A549 (cell line): ENCODE measurements around the gene GRID2. TPM values are rescaled to one million over a fixed set of nuclear protein-coding genes. Genes with fewer than 3 reads are reported as not detected.

Experiments used
- ATAC-seq, 2 experiments: fragments of 200-7000 bp in 1 of 2; fragments of >200 bp in 1 of 2; cut with Nextera tagmentation in 1 of 2; cut with Tn5 transposase in 1 of 2; 3 replicates each; pipeline versions ENCODE4 v1.8.0 to v1.9.1; 2018 to 2020; ENCODE audit warnings: mild to moderate bottlenecking in 1 of 2, moderate library complexity in 1 of 2
- CTCF ChIA-PET: fragments of 300-600 bp; sonication (Branson Sonifier 250); formaldehyde crosslinking; extraction: SDS; loops from one replicate; lab custom pipeline; 2021; ENCODE audit warnings: antibody characterized with exemption, inconsistent platforms; lab: Yijun Ruan, JAX
- POLR2A ChIA-PET: fragments of 350-600 bp; formaldehyde crosslinking; extraction: SDS; loops from one replicate; lab custom pipeline; 2021; ENCODE audit warnings: antibody characterized with exemption, inconsistent platforms; lab: Yijun Ruan, JAX
- DNase-seq, 2 experiments: peaks; one replicate each; pipeline versions ENCODE4 v3.0.0 to v3.0.0-alpha.2; 2011 to 2016; ENCODE audit warnings: low read depth in 1 of 2, low spot score in 1 of 2
- FAIRE-seq: peaks from 2 replicates; lab custom pipeline; 2011; peaks lifted over from hg19 to GRCh38; lab: Jason Lieb, UNC
- H3K27ac ChIP-seq, 2 experiments: fragments of >200 bp; sonication (Bioruptor Twin); formaldehyde crosslinking; 3 replicates each; pipeline ENCODE4 v1.5.1; 2016 to 2017
- H3K4me1 ChIP-seq: fragments of >200 bp; sonication (Bioruptor Twin); formaldehyde crosslinking; 3 replicates; pipeline ENCODE4 v1.6.1; 2016
- H3K4me2 ChIP-seq: fragments of >200 bp; sonication (Bioruptor Twin); formaldehyde crosslinking; 3 replicates; pipeline ENCODE4 v1.6.1; 2016
- H3K4me3 ChIP-seq: fragments of >200 bp; sonication (Bioruptor Twin); formaldehyde crosslinking; 3 replicates; pipeline ENCODE4 v1.5.1; 2016
- H3K9me3 ChIP-seq: fragments of >200 bp; sonication (Bioruptor Twin); formaldehyde crosslinking; 3 replicates; pipeline ENCODE4 v1.6.1; 2016
- CEBPB ChIP-seq, 2 experiments: fragments of >200 bp in 1 of 2; sonication (Bioruptor Twin) in 1 of 2; formaldehyde crosslinking in 1 of 2; IDR thresholded peaks; 2 replicates each; pipeline ENCODE4 v1.6.1; 2012 to 2016
- CHD4 ChIP-seq: fragments of 200-600 bp; sonication (generic); IDR thresholded peaks from 2 replicates; pipeline ENCODE4 v1.6.1; 2016; ENCODE audit warnings: antibody characterized with exemption, mild to moderate bottlenecking, borderline replicate concordance
- EHF ChIP-seq: fragments of 250-450 bp; sonication (Bioruptor Pico); IDR thresholded peaks from 2 replicates; pipeline ENCODE4 v1.5.0; 2020; ENCODE audit warnings: mild to moderate bottlenecking
- EHMT2 ChIP-seq: fragments of 200-600 bp; sonication (generic); IDR thresholded peaks from 2 replicates; pipeline ENCODE4 v1.6.1; 2016; ENCODE audit warnings: antibody characterized with exemption, low read depth, mild to moderate bottlenecking, moderate library complexity
- ESRRA ChIP-seq: fragments of 150-350 bp; IDR thresholded peaks from 2 replicates; pipeline ENCODE4 v1.6.1; 2014; ENCODE audit warnings: mild to moderate bottlenecking, low read length, borderline replicate concordance
- HDAC2 ChIP-seq: fragments of 200-600 bp; sonication (generic); IDR thresholded peaks from 2 replicates; pipeline ENCODE4 v1.6.1; 2016
- HOXB13 ChIP-seq: fragments of 250-450 bp; sonication (Bioruptor Pico); IDR thresholded peaks from 2 replicates; pipeline ENCODE4 v1.5.0; 2020; ENCODE audit warnings: low read depth, mild to moderate bottlenecking, moderate library complexity
- HOXB5 ChIP-seq: fragments of 250-450 bp; sonication (Bioruptor Pico); IDR thresholded peaks from 2 replicates; pipeline ENCODE4 v1.5.0; 2020; ENCODE audit warnings: mild to moderate bottlenecking, moderate library complexity
- JUNB ChIP-seq: fragments of >200 bp; sonication (Bioruptor Twin); formaldehyde crosslinking; IDR thresholded peaks from 2 replicates; pipeline ENCODE4 v1.6.1; 2016
- KDM5A ChIP-seq: fragments of 200-600 bp; sonication (generic); IDR thresholded peaks from 2 replicates; pipeline ENCODE4 v1.6.1; 2016; ENCODE audit warnings: antibody characterized with exemption, mild to moderate bottlenecking
- MAFK ChIP-seq: fragments of 450-650 bp; IDR thresholded peaks from 2 replicates; pipeline ENCODE4 v1.6.1; 2014; ENCODE audit not compliant: partially characterized antibody
- MAZ ChIP-seq: fragments of 150-350 bp; IDR thresholded peaks from 2 replicates; pipeline ENCODE4 v1.6.1; 2014; ENCODE audit warnings: antibody characterized with exemption, low read depth, low read length, borderline replicate concordance
- RCOR1 ChIP-seq: fragments of 150-350 bp; IDR thresholded peaks from 2 replicates; pipeline ENCODE4 v1.6.1; 2014; ENCODE audit warnings: antibody characterized with exemption, low read length, low read depth
- RNF2 ChIP-seq: fragments of 200-600 bp; sonication (generic); IDR thresholded peaks from 2 replicates; pipeline ENCODE4 v1.6.1; 2016; ENCODE audit warnings: low read depth, mild to moderate bottlenecking, antibody characterized with exemption, moderate library complexity, borderline replicate concordance
- ZFP36 ChIP-seq: fragments of 450-650 bp; IDR thresholded peaks from 2 replicates; pipeline ENCODE4 v1.6.1; 2014; ENCODE audit warnings: borderline replicate concordance; ENCODE audit not compliant: partially characterized antibody
- WGBS: methylation state at CpG from one replicate; pipeline ENCODE4 v1.1.6; 2017; ENCODE audit errors: missing lambda C conversion rate; 5-methylcytosine and 5-hydroxymethylcytosine counted together
- polyA plus RNA-seq, 4 experiments: library from polyadenylated mRNA; depleted of rRNA in 3 of 4; stranded (reverse); fragments of >200 nt; fragmentation: RNase III in 1 of 4; extraction: RNeasy Plus Mini Kit Qiagen cat#74134 plus additional on column Dnase treatment in 1 of 4; gene quantifications; 2 replicates in 3 of 4; 3 replicates in 1 of 4; pipeline ENCODE4 v1.2.3, GENCODE V29; 2011 to 2017
- TF ChIP-seq, protein P1 (sequence below): IDR thresholded peaks from 2 replicates; pipeline ENCODE4 v1.6.1; 2012; ENCODE audit warnings: low read depth, borderline replicate concordance
- TF ChIP-seq, protein P2 (sequence below): fragments of >200 bp; sonication (Bioruptor Twin); formaldehyde crosslinking; IDR thresholded peaks from 2 replicates; pipeline ENCODE4 v1.6.1; 2016
- TF ChIP-seq, protein P3 (sequence below): IDR thresholded peaks from 2 replicates; pipeline ENCODE4 v1.6.1; 2012
- TF ChIP-seq, protein P4 (sequence below): fragments of 250-450 bp; sonication (Bioruptor Pico); IDR thresholded peaks from 2 replicates; pipeline ENCODE4 v1.5.0; 2021; ENCODE audit warnings: mild to moderate bottlenecking, moderate library complexity, borderline replicate concordance

Gene GRID2
- polyA plus RNA-seq, 2 of the 4 experiments (the other 2 are of a cell fraction): not detected

DNA sequence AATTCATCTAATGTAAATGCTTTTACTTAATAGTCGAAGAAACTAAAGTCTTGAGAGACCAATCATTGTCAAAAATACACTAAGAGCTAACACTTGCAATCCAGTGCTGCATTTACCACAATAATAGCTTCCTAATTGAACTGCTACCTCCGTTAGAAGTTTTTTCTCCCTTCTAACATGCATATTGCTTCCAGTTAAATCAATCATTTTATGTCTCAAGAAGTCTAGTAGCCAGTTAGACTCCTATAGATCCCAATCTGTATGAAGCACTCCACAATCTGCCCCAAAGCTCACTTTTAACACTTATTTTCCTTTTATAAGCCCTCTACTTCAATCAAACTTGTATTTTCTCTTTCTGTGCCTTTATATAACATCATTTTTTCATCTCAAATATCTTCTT, 41.4 kb upstream of the GRID2 start:
- ATAC-seq (no peak), DNase-seq (no peak), FAIRE-seq (no peak)
- Histone ChIP-seq H3K4me3 (no peak overlapping the region), H3K9me3 (no peaks in the 10 kb centered on the region), H3K4me1 (no peaks in the 10 kb centered on the region), H3K27ac (no peak overlapping the region), H3K4me2 (no peak overlapping the region)
- TF ChIP-seq, protein P1, sequence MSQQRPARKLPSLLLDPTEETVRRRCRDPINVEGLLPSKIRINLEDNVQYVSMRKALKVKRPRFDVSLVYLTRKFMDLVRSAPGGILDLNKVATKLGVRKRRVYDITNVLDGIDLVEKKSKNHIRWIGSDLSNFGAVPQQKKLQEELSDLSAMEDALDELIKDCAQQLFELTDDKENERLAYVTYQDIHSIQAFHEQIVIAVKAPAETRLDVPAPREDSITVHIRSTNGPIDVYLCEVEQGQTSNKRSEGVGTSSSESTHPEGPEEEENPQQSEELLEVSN: no peak
- TF ChIP-seq MAFK: no peak
- ChIA-PET POLR2A (no interaction called here), CTCF (no interaction called here)
- 2% methylated on average over 2 of the region's 2 CpGs for WGBS

DNA sequence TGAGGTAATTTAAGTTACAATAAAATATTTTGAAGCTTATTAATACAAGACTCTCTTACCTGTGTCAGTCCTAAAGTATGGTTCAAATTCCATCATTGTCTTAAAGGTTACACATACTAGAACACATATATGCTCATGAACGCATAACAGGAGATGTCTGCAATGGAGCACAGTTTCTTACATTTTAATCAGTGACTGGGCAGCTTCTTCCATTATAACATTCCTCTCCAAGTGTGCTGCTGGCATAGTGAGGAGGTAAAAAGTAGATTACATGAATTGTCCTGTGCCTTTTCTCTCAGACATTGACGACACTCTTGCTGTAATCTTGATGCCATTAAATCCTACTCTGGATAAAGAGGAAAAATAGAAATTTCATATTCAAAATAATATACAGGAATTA, 40.8 kb upstream of the GRID2 start:
- DNase-seq: no peak

DNA sequence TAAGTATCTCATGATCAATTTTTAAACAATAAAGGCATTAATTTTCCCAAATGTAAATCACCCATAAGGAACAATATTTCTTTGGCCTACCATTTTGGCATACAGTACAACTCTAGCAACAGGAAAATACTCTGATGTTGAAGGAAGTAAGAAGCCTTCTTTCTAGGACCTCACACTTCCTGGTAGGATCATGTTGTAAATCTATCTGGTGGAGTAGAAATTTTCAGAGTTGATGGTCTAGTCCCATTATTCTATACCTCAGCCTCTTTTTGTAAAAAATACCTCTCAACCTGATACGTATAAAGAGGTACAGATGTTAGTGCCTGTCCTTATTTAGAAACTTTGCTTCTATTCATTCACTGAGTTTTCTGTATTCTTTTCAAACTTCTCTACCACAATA, 40.2 kb upstream of the GRID2 start:
- ChIA-PET POLR2A (no interaction called here), CTCF (no interaction called here)
- no peak for FAIRE-seq
- Histone ChIP-seq H3K27ac (no peak overlapping the region), H3K4me3 (no peak overlapping the region), H3K4me2 (no peak overlapping the region), H3K9me3 (no peaks in the 10 kb centered on the region), H3K4me1 (no peaks in the 10 kb centered on the region)
- no peak for ATAC-seq
- 53% methylated on average over 1 of the region's 1 CpG for WGBS
- no peak for TF ChIP-seq CEBPB (IDR thresholded peaks at IDR 0.05)
- TF ChIP-seq ZFP36: no peak
- no peak for TF ChIP-seq HDAC2
- TF ChIP-seq RNF2: no peak
- TF ChIP-seq MAZ: no peak
- no peak for TF ChIP-seq MAFK
- TF ChIP-seq ESRRA: no peak
- no peak for DNase-seq

More for the DNA sequence above, 40.8 kb upstream of the GRID2 start:
- Histone ChIP-seq H3K27ac (no peak overlapping the region), H3K9me3 (no peaks in the 10 kb centered on the region), H3K4me3 (no peak overlapping the region), H3K4me2 (no peak overlapping the region), H3K4me1 (no peaks in the 10 kb centered on the region)
- WGBS: 17% methylated on average over 2 of the region's 2 CpGs
- POLR2A ChIA-PET: no interaction called here
- TF ChIP-seq HOXB5 (CRISPR knock-in tag): no peak
- TF ChIP-seq HOXB13: no peak
- CTCF ChIA-PET: no interaction called here
- FAIRE-seq (no peak), ATAC-seq (no peak)

DNA sequence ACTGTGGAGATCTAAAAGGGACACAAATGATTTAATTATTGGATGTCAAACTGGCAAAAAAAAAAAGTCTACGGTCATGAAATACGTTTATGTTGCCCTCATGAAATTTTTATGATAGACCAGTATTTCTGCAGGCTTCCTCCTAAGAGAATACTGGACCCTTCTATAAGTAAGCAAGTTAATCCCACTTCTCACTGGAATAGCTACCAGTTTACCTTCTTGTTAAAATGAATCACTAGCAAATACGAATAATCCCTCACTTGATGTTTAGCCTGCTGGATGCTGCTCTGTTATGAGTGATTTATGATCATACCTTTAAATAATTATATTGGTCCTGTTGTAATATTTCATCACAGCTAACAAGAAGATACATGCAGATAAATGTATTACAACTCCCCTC, 39.6 kb upstream of the GRID2 start:
- POLR2A ChIA-PET: no interaction called here
- no peak for TF ChIP-seq JUNB
- TF ChIP-seq, protein P2, sequence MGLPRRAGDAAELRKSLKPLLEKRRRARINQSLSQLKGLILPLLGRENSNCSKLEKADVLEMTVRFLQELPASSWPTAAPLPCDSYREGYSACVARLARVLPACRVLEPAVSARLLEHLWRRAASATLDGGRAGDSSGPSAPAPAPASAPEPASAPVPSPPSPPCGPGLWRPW: no peak
- TF ChIP-seq, protein P3, sequence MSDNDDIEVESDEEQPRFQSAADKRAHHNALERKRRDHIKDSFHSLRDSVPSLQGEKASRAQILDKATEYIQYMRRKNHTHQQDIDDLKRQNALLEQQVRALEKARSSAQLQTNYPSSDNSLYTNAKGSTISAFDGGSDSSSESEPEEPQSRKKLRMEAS: no peak
- TF ChIP-seq RCOR1: no peak
- TF ChIP-seq, protein P4, sequence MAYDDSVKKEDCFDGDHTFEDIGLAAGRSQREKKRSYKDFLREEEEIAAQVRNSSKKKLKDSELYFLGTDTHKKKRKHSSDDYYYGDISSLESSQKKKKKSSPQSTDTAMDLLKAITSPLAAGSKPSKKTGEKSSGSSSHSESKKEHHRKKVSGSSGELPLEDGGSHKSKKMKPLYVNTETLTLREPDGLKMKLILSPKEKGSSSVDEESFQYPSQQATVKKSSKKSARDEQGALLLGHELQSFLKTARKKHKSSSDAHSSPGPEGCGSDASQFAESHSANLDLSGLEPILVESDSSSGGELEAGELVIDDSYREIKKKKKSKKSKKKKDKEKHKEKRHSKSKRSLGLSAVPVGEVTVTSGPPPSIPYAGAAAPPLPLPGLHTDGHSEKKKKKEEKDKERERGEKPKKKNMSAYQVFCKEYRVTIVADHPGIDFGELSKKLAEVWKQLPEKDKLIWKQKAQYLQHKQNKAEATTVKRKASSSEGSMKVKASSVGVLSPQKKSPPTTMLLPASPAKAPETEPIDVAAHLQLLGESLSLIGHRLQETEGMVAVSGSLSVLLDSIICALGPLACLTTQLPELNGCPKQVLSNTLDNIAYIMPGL (CRISPR knock-in tag): no peak
- no peak for TF ChIP-seq EHF
- no peak for TF ChIP-seq MAZ
- no peak for TF ChIP-seq HDAC2
- TF ChIP-seq CHD4: no peak
- no peak for TF ChIP-seq KDM5A
- no peak for TF ChIP-seq EHMT2
- no peak for FAIRE-seq
- no peak for ATAC-seq
- H3K4me1 ChIP-seq: no peaks in the 10 kb centered on the region
- WGBS: 14% methylated on average over 3 of the region's 3 CpGs
- no peak for DNase-seq
- H3K4me3 ChIP-seq: no peak overlapping the region
- no peak overlapping the region for H3K27ac ChIP-seq
- CTCF ChIA-PET: no interaction called here
- H3K9me3 ChIP-seq: no peaks in the 10 kb centered on the region
- no peak overlapping the region for H3K4me2 ChIP-seq
